Upper lobe of left lung (tissue), 4 donors: Measurements from ENCODE around the gene ZBTB5.

Source experiments
- CTCF ChIP-seq, 6 experiments: fragments of 450-650 bp in 4 of 6; fragments of 200-600 bp in 2 of 6; sonication (generic) in 2 of 6; IDR thresholded peaks; one replicate each; pipeline ENCODE4 v1.5.1; 2016 to 2019; ENCODE audit warnings: antibody characterized with exemption in 6 of 6
- POLR2A ChIP-seq, 4 donors: fragments of 450-650 bp; IDR thresholded peaks; one replicate each; pipeline ENCODE4 v1.5.1; 2016 to 2017; ENCODE audit warnings: antibody characterized with exemption in 4 of 4, mild to moderate bottlenecking in 2 of 4
- POLR2AphosphoS5 ChIP-seq, 2 donors: sonication (generic); formaldehyde crosslinking; IDR thresholded peaks; one replicate each; pipeline ENCODE4 v1.5.1; 2017; ENCODE audit warnings: antibody characterized with exemption in 2 of 2

GRCh38 chr9:37447111-37447510 is 18.1 kb downstream of the ZBTB5 start:
- TF ChIP-seq POLR2A (IDR thresholded peaks at IDR 0.05), result no peak
- no peak for TF ChIP-seq CTCF (IDR thresholded peaks at IDR 0.05)
- TF ChIP-seq POLR2AphosphoS5 (IDR thresholded peaks at IDR 0.05), result no peak
